ENCODE results near the gene SERPINA9. TPM values are rescaled to one million over a fixed set of nuclear protein-coding genes. Genes with fewer than 3 reads are reported as not detected.

The SERPINA9 gene, protein sequence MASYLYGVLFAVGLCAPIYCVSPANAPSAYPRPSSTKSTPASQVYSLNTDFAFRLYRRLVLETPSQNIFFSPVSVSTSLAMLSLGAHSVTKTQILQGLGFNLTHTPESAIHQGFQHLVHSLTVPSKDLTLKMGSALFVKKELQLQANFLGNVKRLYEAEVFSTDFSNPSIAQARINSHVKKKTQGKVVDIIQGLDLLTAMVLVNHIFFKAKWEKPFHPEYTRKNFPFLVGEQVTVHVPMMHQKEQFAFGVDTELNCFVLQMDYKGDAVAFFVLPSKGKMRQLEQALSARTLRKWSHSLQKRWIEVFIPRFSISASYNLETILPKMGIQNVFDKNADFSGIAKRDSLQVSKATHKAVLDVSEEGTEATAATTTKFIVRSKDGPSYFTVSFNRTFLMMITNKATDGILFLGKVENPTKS
- polyA plus RNA-seq (2013, experiment 1 of 2) = 0.04 TPM
- polyA plus RNA-seq (2013, experiment 2 of 2) = not detected

DNA sequence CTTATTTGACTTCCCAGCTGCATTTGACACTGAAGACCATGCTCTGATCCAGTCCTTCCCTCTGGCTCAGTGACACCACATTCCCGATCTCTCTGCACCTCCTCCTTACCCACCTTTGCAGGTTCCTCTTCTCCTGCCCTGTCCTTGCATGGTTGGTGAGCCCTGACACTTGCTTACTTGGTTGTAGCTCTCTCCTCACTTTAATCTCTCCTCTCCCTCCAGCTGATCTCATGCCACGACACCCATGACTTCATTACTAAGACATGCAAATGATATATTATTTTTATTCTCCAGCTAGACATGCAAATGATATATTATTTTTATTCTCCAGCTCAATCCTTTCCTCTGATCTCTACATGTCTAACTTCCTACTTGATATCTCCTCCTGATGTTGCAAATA, at the start of gene SERPINA9:
TSS of gene SERPINA9 (minus strand) at position 175 of the 400 bp plus-strand sequence. CDS start 6,357 bp downstream, outside the sequence.
- H4K8ac ChIP-seq (ENCODE audit: low read depth, low read length) = no peak within 1 kb of the TSS
- H2BK120ac ChIP-seq (ENCODE audit: low read depth, low read length) = no peak within 1 kb of the TSS
- no peak within 1 kb of the TSS for H2AK5ac ChIP-seq (ENCODE audit: low read length)
- no peak within 1 kb of the TSS for H3K23ac ChIP-seq (ENCODE audit: low read length)
- WGBS (ENCODE audit: extremely low coverage, insufficient coverage, low lambda C conversion rate) = no CpG with 5 or more reads among the region's 2 CpGs
- H2BK15ac ChIP-seq (replicated peaks; ENCODE audit: low read depth) = no peak within 1 kb of the TSS
- H3K4me3 ChIP-seq (ENCODE audit: low read length) = no peak within 1 kb of the TSS
- H3K18ac ChIP-seq (ENCODE audit: low read length) = no peak within 1 kb of the TSS
- no peaks in the 10 kb centered on the region for H3K79me2 ChIP-seq (ENCODE audit: control insufficient read depth, insufficient read depth, low read length)
- H3K4ac ChIP-seq (ENCODE audit: low read depth, low read length) = no peak within 1 kb of the TSS
- H3K27ac ChIP-seq (ENCODE audit: low read depth, low read length) = no peak within 1 kb of the TSS
- H3K4me2 ChIP-seq (ENCODE audit: low read length) = no peak within 1 kb of the TSS
- H3K56ac ChIP-seq (ENCODE audit: low read length) = no peak within 1 kb of the TSS
- no peaks in the 10 kb centered on the region for H3K36me3 ChIP-seq (ENCODE audit: control insufficient read depth, insufficient read depth, low read length)
- H3K9ac ChIP-seq (ENCODE audit: low read length) = no peak within 1 kb of the TSS
- no peak for DNase-seq
- no peaks in the 10 kb centered on the region for H3K4me1 ChIP-seq (ENCODE audit: control insufficient read depth, low read depth, low read length)
- no peak within 1 kb of the TSS for H2BK5ac ChIP-seq (ENCODE audit: low read length)
- H3K79me1 ChIP-seq (ENCODE audit: low read length) = no peaks in the 10 kb centered on the region
- H3K27me3 ChIP-seq (ENCODE audit: insufficient read depth, low read length, poor library complexity) = no peaks in the 10 kb centered on the region
- no peak within 1 kb of the TSS for H4K5ac ChIP-seq (ENCODE audit: low read length)

DNA sequence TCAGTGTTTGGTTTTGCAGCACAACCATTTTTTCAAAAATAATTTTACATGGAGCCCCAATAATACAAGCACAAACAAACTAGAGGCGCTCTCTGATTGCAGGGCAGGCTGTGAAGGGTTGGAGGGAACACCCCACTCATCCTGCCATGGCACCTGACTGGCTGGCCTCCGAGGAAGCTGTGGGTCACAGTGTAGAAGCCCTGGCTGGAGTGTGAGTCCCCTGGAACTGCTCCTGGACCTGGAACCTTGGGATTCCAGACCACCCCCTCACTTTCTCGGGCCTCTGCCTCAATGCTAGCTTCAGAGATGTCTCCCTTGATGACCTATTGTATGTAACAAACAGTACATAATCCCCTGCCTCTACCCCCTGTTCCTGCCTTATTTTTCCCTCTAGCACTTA, 48.1 kb upstream of the SERPINA9 start:
- Histone ChIP-seq H3K56ac (ENCODE audit: low read length) (no peak overlapping the region), H3K23ac (ENCODE audit: low read length) (no peak overlapping the region), H4K5ac (ENCODE audit: low read length) (no peak overlapping the region), H2BK5ac (ENCODE audit: low read length) (no peak overlapping the region), H3K4me3 (ENCODE audit: low read length) (no peak overlapping the region), H3K79me1 (ENCODE audit: low read length) (no peaks in the 10 kb centered on the region), H3K18ac (ENCODE audit: low read length) (no peak overlapping the region), H3K9ac (ENCODE audit: low read length) (no peak overlapping the region), H4K8ac (ENCODE audit: low read depth, low read length) (no peak overlapping the region), H3K79me2 (ENCODE audit: control insufficient read depth, insufficient read depth, low read length) (no peaks in the 10 kb centered on the region), H3K27ac (ENCODE audit: low read depth, low read length) (no peak overlapping the region), H3K4ac (ENCODE audit: low read depth, low read length) (no peak overlapping the region), H3K27me3 (ENCODE audit: insufficient read depth, low read length, poor library complexity) (no peaks in the 10 kb centered on the region), H3K4me2 (ENCODE audit: low read length) (no peak overlapping the region), H3K36me3 (ENCODE audit: control insufficient read depth, insufficient read depth, low read length) (no peaks in the 10 kb centered on the region), H2AK5ac (ENCODE audit: low read length) (no peak overlapping the region), H2BK15ac (replicated peaks; ENCODE audit: low read depth) (no peak overlapping the region), H2BK120ac (ENCODE audit: low read depth, low read length) (no peak overlapping the region), H3K4me1 (ENCODE audit: control insufficient read depth, low read depth, low read length) (no peaks in the 10 kb centered on the region)
- DNase-seq = no peak
- WGBS (ENCODE audit: extremely low coverage, insufficient coverage, low lambda C conversion rate) = no CpG with 5 or more reads among the region's 3 CpGs

DNA sequence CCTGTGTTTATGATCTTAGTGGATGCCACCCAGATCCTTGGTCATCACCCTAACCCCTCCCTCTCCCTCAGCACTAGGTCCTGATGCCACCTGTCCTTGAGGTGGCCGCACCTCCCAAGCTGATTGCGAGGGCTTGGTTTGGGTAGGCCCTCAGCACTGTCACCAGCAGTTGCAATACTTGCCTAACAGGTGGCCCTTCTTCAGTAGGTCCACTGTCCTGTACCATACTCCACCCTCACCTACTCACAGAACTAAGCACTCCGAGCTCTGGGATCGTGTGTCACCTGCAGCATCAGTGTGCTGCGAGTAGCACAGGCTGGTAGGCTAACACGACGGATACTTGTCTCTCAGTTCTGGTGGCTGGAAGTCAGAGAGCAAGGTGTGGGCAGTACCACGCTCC, 47.3 kb upstream of the SERPINA9 start:
- no peaks in the 10 kb centered on the region for H3K27me3 ChIP-seq (ENCODE audit: insufficient read depth, low read length, poor library complexity)
- no peak overlapping the region for H2BK15ac ChIP-seq (replicated peaks; ENCODE audit: low read depth)
- no peak for DNase-seq
- H3K79me2 ChIP-seq (ENCODE audit: control insufficient read depth, insufficient read depth, low read length) = no peaks in the 10 kb centered on the region
- no peak overlapping the region for H3K18ac ChIP-seq (ENCODE audit: low read length)
- no peak overlapping the region for H3K4me2 ChIP-seq (ENCODE audit: low read length)
- H2BK5ac ChIP-seq (ENCODE audit: low read length) = no peak overlapping the region
- no CpG with 5 or more reads among the region's 8 CpGs for WGBS (ENCODE audit: extremely low coverage, insufficient coverage, low lambda C conversion rate)
- H3K4ac ChIP-seq (ENCODE audit: low read depth, low read length) = no peak overlapping the region
- no peak overlapping the region for H2AK5ac ChIP-seq (ENCODE audit: low read length)
- no peaks in the 10 kb centered on the region for H3K79me1 ChIP-seq (ENCODE audit: low read length)
- H3K36me3 ChIP-seq (ENCODE audit: control insufficient read depth, insufficient read depth, low read length) = no peaks in the 10 kb centered on the region
- no peak overlapping the region for H4K5ac ChIP-seq (ENCODE audit: low read length)
- no peak overlapping the region for H3K23ac ChIP-seq (ENCODE audit: low read length)
- no peak overlapping the region for H2BK120ac ChIP-seq (ENCODE audit: low read depth, low read length)
- H3K56ac ChIP-seq (ENCODE audit: low read length) = no peak overlapping the region
- H3K9ac ChIP-seq (ENCODE audit: low read length) = no peak overlapping the region
- H3K4me3 ChIP-seq (ENCODE audit: low read length) = no peak overlapping the region
- no peak overlapping the region for H3K27ac ChIP-seq (ENCODE audit: low read depth, low read length)
- no peaks in the 10 kb centered on the region for H3K4me1 ChIP-seq (ENCODE audit: control insufficient read depth, low read depth, low read length)
- no peak overlapping the region for H4K8ac ChIP-seq (ENCODE audit: low read depth, low read length)

DNA sequence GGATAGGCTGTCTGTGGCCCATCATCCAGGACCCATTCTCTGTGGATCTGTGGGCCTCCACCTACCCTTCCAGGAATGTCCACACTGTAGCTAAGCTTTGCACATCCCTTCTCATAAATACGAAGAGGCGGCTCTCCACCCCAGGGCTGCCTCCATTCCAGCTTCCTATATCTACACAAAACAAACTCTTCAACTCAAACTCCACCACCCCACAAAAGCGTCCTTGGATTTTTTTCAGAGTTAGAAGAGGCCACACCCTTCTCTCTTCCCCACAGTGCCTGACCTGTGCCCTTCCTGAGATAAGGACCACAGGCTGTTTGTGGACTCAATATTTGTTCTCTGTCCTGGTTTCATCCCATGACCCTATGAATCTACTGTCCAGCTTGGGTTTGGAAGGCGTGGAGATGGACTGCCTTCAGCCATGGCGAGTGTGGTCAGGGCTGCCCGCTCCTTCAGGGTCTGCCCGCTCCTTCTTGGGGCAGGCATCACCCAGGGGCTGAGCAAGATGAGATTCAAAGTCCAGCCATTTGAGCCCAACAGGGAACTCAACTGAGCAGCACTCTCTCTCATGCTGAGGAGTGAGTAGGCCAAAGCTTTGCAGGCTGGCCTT, 46.2 kb upstream of the SERPINA9 start:
- Histone ChIP-seq H3K18ac (ENCODE audit: low read length) (no peak overlapping the region), H3K56ac (ENCODE audit: low read length) (no peak overlapping the region), H4K8ac (ENCODE audit: low read depth, low read length) (no peak overlapping the region), H2AK5ac (ENCODE audit: low read length) (no peak overlapping the region), H3K4me2 (ENCODE audit: low read length) (no peak overlapping the region), H2BK15ac (replicated peaks; ENCODE audit: low read depth) (no peak overlapping the region), H3K27ac (ENCODE audit: low read depth, low read length) (no peak overlapping the region), H3K27me3 (ENCODE audit: insufficient read depth, low read length, poor library complexity) (no peaks in the 10 kb centered on the region), H3K4me3 (ENCODE audit: low read length) (no peak overlapping the region), H2BK5ac (ENCODE audit: low read length) (no peak overlapping the region), H3K36me3 (ENCODE audit: control insufficient read depth, insufficient read depth, low read length) (no peaks in the 10 kb centered on the region), H3K79me1 (ENCODE audit: low read length) (no peaks in the 10 kb centered on the region), H2BK120ac (ENCODE audit: low read depth, low read length) (no peak overlapping the region), H3K4ac (ENCODE audit: low read depth, low read length) (no peak overlapping the region), H3K23ac (ENCODE audit: low read length) (no peak overlapping the region), H4K5ac (ENCODE audit: low read length) (no peak overlapping the region), H3K9ac (ENCODE audit: low read length) (no peak overlapping the region), H3K79me2 (ENCODE audit: control insufficient read depth, insufficient read depth, low read length) (no peaks in the 10 kb centered on the region), H3K4me1 (ENCODE audit: control insufficient read depth, low read depth, low read length) (no peaks in the 10 kb centered on the region)
- no CpG with 5 or more reads among the region's 7 CpGs for WGBS (ENCODE audit: extremely low coverage, insufficient coverage, low lambda C conversion rate)
- no peak for DNase-seq

DNA sequence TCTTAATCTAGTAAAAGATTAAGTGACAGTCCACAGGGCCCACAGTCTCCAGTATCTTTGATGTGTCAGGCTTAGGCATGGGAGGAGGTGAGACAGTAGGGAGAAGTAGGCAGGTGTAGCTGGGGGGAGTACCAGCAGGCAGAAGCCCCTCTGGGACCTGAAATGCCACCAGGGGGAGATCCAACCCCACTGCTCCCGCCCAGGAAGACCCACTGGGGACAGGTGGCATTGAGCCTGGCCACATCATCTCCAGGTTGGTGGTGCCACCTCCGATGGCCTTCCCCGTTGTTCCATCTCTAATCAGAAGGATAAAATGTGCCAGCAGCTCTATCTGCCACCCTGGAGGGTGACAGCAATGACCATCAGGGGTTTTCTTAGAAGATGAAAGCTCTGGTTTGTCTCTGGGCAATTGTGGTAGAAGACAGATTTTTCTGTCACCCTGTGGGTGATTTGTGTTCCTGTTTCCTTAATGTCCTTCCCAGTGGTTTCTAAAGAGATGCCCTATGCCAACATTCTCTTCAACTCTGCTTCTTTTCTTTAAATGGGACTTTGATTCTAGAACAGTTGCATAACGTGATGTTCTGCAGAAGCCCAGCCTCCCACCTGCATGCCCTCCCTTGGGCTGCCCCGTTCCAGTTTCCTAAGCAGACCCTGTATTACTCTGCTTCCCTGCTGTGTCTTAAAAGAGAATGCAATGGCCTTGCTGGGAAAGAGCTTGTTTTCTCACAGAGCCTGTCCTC, 45.5 kb upstream of the SERPINA9 start:
- Histone ChIP-seq H3K23ac (ENCODE audit: low read length) (no peak overlapping the region), H3K79me2 (ENCODE audit: control insufficient read depth, insufficient read depth, low read length) (no peaks in the 10 kb centered on the region), H3K36me3 (ENCODE audit: control insufficient read depth, insufficient read depth, low read length) (no peaks in the 10 kb centered on the region), H3K79me1 (ENCODE audit: low read length) (no peaks in the 10 kb centered on the region), H3K18ac (ENCODE audit: low read length) (no peak overlapping the region), H2BK5ac (ENCODE audit: low read length) (no peak overlapping the region), H4K5ac (ENCODE audit: low read length) (no peak overlapping the region), H2BK15ac (replicated peaks; ENCODE audit: low read depth) (no peak overlapping the region), H3K4ac (ENCODE audit: low read depth, low read length) (no peak overlapping the region), H3K9ac (ENCODE audit: low read length) (no peak overlapping the region), H3K4me1 (ENCODE audit: control insufficient read depth, low read depth, low read length) (no peaks in the 10 kb centered on the region), H2BK120ac (ENCODE audit: low read depth, low read length) (no peak overlapping the region), H3K4me2 (ENCODE audit: low read length) (no peak overlapping the region), H3K4me3 (ENCODE audit: low read length) (no peak overlapping the region), H2AK5ac (ENCODE audit: low read length) (no peak overlapping the region), H4K8ac (ENCODE audit: low read depth, low read length) (no peak overlapping the region), H3K27me3 (ENCODE audit: insufficient read depth, low read length, poor library complexity) (no peaks in the 10 kb centered on the region), H3K56ac (ENCODE audit: low read length) (no peak overlapping the region), H3K27ac (ENCODE audit: low read depth, low read length) (no peak overlapping the region)
- WGBS (ENCODE audit: extremely low coverage, insufficient coverage, low lambda C conversion rate) = no CpG with 5 or more reads among the region's 5 CpGs
- DNase-seq = no peak

Data from mesendoderm (in vitro differentiated cells).